ENCODE measurements around the gene IGFBP7. TPM values are rescaled to one million over a fixed set of nuclear protein-coding genes. Genes with fewer than 3 reads are reported as not detected.
"Not testable (repeated sequence)": the region's sequence is repeated elsewhere in the genome, so short reads cannot be mapped to it uniquely, and the experiment has no call there.

Gene IGFBP7
- total RNA-seq, 1 donor from 2014 or later = 0.23 TPM

DNA sequence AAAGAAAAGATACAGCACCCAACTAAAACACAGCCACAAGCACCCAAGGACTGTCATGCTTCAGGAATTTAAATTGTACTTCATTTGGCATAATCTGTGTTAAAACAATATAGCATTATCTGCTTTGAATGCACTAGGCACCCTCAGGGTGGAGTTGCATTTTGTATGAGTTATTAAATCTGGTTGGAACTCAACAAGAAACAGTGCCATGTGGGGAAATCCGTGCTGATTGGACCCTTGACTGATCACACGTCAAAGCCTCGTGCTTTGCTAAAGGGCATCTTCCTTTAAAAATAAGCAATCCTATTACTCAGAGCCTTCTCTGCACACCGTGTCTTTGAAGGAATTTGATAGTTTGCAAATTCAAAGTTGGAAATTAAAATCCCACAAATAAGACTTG, 35.4 kb downstream of the IGFBP7 start:
- intact Hi-C loops (cut with micrococcal nuclease) = no loop called here

DNA sequence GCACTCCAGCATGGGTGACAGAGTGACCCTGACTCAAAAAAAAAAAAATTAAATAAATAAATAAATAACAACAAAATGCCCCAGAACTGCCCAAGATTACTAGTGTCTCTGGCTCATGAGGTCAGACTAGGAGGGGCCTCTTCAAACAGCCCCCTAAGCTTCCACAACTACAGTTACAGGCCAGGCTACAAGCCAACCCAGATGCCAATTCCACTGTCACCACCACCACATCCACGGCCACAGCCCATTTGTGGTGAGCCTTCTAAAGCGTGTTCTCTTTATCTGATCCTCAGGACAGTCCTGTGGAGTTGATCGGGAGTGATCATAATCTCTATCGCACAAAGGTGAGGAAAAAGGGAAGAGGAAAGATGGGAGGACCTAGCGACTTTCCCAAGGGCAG, 36.6 kb downstream of the IGFBP7 start:
- intact Hi-C loops (cut with micrococcal nuclease) = no loop called here

DNA sequence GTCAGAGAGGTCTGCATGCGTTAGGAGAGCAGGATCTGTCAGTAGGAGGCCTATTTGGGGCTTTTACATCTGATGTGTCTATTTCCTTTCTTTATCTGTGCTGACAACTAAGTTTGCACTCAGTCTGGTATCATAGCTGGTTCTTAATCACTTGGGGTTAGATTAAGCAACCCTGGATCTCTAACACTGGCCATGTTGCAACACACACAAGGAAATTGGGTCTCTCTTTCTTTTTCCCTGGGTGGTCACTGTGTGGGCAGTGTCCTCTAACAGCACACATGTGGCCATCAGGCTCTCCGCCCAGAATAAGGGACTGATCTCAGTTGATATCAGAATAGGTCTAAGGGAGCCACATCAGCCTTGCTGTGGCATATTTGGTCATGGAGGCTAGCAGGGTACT, 38.9 kb downstream of the IGFBP7 start:
- intact Hi-C loops (cut with micrococcal nuclease) = no loop called here

DNA sequence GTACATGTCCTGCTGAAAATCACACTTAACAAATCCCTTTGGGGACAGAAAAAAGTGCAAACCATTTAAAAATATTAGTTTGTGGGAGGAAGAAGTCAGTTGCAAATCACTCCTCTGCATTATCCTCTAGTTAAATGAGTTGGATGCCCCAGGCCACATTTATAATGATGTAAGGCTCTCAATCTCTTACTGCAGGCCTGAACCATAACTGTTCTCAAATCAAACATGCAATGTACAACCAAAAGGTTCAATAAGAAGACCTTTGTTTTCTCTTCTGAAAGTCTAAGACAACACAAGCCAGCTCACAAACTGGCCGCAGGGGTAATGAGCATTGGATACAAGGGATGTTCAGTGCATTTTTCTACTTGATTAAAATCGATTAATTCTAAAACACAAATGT, 39.7 kb downstream of the IGFBP7 start:
- intact Hi-C loops (cut with micrococcal nuclease) = no loop called here

DNA sequence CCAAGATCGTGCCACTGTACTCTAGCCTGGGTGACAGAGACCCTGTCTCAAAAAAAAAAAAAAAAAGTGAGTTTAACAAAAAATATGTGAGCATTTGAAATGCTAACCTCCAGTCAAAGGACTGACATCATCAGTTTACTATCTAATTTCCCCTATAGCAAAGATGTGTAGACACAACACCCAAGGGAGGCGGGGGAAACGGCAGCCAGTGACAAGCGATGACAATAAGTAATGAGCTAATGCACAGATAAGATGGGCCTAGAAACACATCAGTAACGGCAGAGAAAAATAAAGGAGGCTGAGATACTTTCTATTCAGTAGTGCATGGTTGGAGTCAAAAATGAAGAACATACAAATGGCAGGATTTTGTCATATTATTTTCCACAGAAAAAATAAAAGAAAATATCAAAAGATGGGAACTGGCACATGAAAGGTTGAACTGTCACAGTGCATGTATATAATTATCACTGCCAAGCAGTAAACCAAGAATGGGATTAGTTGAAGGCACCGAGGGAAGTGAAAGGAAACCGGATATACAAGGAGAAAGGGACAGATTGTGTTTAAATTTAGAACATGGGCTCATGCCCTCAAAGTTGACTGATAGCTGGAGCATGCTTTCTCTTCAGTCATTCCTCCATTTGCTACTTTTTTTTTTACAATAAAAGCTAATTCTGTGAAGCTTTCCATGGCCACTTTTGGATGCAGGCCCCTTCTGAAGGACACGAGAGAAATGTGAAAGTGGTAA, 41.8 kb downstream of the IGFBP7 start:
- intact Hi-C loops (cut with micrococcal nuclease) = no loop called here

DNA sequence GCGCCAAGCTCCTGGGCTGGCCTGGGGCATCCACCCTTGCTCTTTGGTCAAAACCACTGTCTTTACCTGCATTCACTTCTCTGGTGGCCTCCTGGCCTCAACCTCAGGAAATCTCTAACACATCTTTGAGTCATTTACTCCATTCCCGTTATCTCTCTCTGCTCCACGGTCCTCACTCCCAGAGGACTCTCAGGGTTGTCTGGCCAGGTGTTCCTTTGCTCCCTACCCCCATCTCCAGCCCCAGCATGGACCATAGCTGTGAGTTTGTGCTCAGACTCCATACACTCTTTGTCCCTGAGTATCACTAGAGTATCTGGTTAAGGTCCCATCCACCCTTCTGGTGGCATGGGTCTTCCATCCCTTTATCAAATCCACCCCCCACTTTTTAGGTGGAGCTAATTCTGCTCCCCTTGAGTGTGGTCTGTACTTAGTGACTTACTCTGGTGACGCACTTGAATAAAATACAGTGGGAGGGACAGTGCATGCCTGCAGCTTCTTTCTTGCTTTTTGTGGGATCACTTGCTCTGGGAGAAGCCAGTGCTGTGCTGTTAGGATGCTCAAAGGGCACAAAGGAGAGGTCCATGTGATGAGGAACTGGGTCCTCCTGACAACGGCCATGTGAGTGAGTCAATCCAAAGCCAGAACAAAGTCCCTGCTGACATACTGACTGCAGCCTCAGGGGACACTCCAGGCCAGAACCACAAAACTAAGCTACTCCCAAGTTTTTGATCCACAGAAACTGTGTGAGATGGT, 44.3 kb downstream of the IGFBP7 start:
- intact Hi-C loops (cut with micrococcal nuclease) = no loop called here

DNA sequence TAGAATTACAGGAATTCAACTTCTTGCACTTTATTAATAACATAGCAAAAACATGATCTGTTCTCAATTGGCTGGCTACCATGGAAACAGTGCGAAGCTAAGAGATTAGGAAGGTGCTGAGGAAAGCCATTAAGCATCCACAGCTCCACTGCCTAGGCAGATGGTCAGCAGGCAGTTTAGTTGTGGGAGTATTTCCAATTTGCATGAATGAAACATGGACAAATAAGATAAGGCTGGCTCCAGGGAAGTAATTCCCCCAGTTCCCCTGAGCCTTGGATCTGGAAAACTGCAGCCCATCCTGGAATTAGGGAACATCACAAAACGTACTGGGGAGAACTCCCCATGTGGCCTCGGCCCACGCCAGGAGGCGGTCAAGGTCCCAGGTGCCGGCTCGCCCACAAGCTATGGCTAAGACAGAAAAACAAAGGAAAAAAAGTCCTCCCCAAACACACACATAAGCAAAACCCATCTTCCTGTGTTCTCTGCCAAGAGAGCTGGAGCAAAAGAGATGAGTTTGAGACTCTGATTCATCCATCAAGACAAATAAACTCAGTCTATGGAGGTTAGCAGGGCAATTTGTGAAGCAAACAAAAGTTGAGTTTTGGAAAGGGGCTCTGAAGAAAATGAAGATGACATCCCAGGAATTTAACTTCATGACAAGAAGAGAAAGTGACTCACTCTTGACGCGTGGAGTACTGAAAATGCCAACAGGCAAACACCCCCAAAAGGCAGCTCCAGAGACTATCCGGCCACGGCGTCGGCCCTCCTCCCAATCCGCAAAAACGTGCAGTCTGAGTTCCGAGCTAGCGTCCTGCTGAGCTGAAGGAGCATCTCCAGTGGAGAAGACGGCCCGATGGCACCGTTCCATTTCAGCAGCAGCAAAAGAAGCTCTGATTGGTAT, 45.1 kb downstream of the IGFBP7 start:
- intact Hi-C loops (cut with micrococcal nuclease) = no loop called here

DNA sequence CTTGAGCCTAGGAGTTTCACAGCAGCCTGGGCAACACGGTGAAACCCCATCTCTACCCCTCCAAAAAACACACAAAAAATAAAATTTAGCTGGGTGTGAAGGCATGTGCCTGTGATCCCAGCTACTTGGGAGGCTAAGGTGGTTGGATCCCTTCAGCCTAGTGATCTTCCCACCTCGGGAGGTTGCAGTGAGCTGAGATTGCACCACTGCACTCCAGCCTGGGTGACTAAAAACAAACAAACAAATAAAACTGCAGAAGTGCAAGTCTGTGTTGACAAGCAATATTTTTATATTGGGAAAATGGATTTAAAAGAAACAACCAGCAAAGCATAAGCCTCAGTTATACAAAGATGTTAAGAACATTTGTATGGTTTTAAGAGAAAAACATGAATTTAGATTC, 46.1 kb downstream of the IGFBP7 start:
- intact Hi-C loops (cut with micrococcal nuclease) = no loop called here

DNA sequence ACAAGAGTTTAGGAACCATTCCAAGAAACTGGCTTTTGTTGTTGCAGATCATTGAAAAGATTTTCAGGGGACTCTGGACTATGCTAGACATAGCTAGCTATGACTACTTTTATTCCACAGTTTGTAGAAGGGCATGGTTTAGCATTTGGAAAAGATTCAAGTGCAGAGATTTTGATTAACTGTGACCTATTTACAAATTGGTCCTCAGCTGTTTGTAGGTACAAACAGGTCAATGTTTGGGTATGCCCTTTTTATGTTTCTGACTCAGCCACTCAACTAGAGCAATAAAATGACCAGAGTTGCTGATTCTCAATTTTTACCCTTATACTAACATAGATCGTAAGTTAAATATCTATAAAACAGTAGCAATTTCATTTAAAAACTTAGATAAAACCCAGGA, 46.7 kb downstream of the IGFBP7 start:
- intact Hi-C loops (cut with micrococcal nuclease) = no loop called here

DNA sequence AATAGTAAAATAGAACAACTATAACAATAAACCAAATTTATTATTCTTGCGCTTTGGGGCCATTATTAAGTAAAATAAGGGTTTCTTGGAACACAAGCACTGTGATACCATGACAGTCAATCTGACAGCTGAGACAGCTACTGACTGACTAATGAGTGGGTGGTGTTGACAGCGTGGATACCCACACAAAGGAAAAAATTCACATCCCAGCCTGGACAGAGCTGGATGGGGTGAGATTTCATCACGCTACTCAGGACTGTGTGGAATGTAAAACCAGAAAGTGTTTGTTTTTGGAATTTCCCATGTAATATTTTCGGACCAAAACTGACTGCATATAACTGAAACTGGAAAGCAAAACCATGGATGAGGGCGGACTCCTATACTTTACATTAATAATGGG, 48.8 kb downstream of the IGFBP7 start:
- intact Hi-C loops (cut with micrococcal nuclease) = no loop called here

DNA sequence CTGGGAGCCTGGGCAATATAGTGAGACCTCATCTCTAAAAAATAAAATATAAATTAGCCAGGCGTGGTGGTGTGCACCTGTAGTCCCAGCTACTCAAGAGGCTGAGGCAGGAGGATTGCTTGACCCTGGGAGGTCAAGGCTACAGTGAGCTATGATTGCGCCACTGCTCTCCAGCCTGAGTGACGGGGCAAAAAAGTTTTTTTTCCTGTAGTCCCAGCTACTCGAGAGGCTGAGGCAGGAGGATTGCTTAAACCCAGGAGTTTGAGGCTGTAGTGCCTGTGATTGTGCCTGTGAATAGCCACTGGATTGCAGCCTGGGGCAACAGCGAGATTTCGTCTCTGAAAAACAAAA, 49.5 kb downstream of the IGFBP7 start:
- intact Hi-C loops (cut with micrococcal nuclease) = not testable (repeated sequence)

DNA sequence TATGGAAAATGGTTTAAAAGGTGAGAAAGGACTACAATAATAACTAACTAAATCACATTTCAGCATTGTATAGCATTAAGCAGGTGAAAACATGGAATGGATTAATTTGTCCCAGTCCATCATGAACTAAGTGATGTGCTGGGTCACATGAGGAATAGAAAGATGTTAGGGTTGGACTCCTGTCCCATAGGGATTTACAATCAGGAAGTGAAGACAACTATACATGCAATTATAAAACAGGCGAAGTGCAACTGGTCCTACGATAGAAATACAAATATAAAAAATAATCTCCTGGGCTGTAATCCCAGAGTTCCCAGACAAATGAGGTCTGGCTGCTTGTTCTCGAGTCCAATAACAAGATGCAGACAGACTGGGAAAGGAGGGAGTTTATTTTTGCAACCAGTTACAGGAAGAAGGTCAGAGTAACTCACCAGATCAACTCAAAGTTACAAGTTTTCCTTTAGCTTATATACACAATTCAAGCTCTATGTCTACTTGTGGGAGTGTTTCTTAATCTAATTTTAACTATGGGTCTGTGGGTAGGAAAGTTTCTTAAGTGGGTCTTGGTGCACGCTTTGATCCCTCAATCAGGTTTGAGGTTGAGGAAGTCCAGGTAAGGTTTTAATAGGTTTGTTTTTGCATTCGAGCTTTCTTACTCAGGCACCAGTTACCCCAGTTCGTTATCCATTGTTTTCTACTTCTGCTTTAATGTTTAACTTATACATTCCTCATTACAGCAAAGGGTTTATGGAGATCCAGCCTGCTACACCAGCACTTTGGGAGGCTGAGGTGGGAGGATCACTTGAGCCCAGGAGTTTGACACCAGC, 50.1 kb downstream of the IGFBP7 start:
- intact Hi-C loops (cut with micrococcal nuclease) = no loop called here

DNA sequence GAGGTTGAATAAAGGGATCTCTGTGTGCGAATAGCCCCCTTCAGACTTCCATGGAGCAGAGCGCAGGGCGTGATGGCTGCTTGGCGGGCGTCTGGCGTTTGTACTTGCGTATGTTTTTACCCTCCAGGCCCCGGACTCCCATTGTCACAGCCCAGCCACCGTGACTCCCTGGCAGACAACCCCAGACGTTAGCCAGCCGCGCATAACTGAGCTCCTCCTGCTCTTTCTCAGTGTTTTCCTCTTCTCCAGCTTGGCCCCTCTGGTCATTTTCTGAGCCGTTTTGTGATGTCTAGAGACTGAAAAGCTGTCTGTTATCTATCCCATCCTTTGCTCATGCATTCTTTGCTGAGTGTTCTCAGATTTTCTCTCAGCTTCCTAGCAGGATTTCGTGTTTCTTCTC, 54.3 kb downstream of the IGFBP7 start:
- intact Hi-C loops (cut with micrococcal nuclease) = no loop called here

DNA sequence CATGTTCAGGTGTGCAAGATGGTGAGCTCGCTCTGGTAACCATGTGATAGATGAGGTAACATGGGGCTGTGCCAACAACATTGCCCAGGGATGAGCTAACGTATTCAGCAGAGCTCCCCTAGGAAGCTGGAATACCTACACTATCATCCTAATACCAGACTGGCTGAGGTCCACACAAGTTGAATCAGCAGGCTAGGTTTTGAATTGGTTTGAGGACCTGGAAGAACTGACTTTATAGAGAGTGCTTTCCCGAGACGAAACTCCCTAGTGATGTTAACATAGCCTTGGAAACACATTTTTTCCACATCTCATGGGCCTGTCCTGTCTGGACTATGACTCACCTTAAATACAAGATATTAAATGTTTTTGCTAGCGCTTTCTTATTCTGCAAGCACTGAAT, 56.7 kb downstream of the IGFBP7 start:
- intact Hi-C loops (cut with micrococcal nuclease) = no loop called here

DNA sequence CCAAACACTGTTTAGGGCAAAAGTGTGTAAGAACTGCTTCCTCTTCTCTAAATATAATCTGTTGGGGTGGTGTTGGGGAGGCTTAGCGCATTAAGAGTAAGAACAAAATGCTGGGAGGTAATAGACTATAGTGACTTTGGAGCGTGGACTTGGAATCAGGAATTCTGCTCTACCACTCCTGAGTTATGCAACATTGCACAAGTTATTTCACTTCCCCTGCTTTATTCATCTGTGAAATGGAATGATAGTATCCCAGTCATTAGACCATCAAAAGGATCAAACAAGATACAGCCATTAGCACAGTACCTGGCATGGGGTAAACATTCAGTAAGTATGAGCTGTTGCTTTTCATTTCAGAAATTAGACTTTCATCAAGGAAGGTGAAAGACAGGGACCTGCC, 58.7 kb downstream of the IGFBP7 start:
- intact Hi-C loops (cut with micrococcal nuclease) = no loop called here

DNA sequence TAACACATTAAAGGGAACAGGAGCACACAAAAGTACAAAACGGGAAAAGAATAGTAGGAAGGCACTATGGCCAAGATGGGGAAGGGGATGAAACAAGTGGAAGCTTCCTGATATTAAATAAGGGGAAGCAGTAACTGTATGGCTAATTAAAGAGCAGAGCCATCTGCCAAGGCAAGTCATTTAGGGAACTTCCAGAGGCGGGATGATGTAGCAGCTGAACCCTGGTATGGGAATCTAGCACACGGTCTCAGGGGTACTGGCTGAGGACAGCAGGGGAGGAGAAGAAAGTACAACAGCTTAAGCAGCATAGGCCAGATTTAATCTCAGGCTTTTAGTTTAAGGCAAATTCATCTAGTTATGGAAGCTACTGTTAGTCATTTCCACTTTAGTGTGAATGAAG, 59.1 kb downstream of the IGFBP7 start:
- intact Hi-C loops (cut with micrococcal nuclease) = no loop called here

DNA sequence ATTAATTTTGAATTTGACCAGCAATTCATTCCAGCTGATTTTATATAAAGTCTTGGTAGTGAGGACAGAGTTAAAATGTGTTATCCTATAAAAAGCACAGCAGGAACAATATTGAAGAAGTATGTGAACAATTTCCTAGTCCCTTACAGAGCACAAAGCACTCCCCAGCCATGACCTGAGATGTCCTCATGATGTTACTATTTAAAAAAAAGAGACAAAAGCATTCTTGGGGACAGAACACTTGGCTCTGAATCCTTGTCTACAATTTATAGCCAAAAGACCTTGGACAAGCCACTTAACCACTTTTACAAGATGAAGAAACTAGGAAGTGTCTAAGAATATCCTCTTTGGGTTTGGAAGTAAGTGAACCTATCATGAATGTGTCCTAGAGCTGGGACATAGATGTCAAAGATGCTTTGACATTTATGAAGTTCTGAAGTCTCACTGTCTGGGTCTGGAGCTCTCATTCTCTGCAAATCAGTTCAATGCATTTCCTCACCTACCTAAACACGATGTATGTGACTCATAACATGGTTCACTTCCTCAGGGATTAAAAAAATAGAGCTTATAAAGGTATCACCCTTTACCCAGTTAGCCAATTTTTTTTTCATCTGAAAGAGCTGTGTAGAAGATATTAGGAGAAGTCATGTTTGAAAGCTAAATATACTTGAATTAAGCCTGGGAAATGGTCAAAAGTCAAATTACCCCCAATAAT, 61.4 kb downstream of the IGFBP7 start:
- intact Hi-C loops (cut with micrococcal nuclease) = no loop called here

DNA sequence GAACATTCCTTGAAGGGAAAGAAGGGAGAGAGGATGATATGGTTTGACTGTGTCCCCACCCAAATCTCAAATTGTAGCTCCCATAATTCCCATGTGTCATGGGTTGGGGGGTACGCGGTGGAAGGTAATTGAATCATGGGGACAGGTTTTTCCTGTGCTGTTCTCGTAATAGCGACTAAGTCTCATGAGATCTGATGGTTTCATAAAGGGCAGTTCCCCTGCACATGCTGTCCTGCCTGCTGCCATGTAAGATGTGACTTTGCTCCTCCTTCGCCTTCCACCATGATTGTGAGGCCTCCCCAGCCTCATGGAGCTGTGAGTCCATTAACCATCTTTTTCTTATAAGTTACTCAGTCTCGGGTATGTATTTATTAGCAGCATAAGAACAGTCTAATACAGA, 63.1 kb downstream of the IGFBP7 start:
- intact Hi-C loops (cut with micrococcal nuclease) = not testable (repeated sequence)

DNA sequence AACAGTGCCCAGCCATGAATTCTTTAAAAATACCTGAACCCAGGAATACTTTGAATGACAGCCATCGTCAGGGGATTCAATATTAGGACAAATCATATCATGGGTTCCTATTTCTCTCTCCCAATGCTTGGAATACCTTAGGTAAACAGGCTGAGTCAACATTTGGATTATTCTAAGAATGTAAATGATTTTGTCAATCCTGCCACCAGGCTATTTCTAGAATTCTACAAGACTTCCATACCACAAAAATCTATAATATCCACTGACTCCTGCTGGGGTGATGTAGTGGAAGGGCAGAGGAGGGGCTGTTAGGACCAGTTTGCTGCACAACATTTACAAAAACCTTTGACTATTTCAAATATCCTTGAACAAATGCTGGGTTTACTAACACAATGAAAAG, 65.2 kb downstream of the IGFBP7 start:
- intact Hi-C loops (cut with micrococcal nuclease) = no loop called here

DNA sequence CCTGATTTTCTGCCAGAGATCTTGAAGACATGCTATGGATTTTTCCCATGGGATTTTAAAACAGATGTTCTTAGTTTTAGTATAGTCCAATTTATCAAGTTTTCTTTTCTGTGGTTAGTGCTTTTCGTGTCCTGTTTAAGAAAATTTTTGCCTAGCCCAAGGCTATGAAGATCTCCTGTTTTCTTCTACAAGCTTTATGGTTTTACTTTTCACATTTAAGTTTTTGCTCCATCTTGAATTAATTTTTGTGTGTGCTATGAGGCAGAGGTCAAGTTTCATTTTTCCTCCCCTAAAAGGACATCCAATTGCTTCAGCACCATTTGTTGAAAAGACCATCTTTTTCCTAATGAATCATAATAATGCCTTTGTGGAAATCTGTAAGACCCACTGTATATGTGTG, 65.9 kb downstream of the IGFBP7 start:
- intact Hi-C loops (cut with micrococcal nuclease) = no loop called here
